Myocyte (in vitro differentiated cells): ENCODE data around the gene SIMC1. TPM values are rescaled to one million over a fixed set of nuclear protein-coding genes. Genes with fewer than 3 reads are reported as not detected.
A peak's percentile ranks its signal among the peaks of the same experiment; 100 is the strongest.
"Not testable (repeated sequence)": the region's sequence is repeated elsewhere in the genome, so short reads cannot be mapped to it uniquely, and the experiment has no call there.

ENCODE experiments used
- DNase-seq: peaks from one replicate; pipeline ENCODE4 v3.0.0-alpha.2; 2012; ENCODE audit warnings: low read depth
- total RNA-seq: library from RNA; depleted of rRNA; stranded (reverse); fragments of >200 nt; gene quantifications from 2 replicates; pipeline ENCODE4 v1.2.3, GENCODE V29; 2014

Gene SIMC1
- total RNA-seq, 1 donor from 2014 or later: 7.8 TPM

DNA sequence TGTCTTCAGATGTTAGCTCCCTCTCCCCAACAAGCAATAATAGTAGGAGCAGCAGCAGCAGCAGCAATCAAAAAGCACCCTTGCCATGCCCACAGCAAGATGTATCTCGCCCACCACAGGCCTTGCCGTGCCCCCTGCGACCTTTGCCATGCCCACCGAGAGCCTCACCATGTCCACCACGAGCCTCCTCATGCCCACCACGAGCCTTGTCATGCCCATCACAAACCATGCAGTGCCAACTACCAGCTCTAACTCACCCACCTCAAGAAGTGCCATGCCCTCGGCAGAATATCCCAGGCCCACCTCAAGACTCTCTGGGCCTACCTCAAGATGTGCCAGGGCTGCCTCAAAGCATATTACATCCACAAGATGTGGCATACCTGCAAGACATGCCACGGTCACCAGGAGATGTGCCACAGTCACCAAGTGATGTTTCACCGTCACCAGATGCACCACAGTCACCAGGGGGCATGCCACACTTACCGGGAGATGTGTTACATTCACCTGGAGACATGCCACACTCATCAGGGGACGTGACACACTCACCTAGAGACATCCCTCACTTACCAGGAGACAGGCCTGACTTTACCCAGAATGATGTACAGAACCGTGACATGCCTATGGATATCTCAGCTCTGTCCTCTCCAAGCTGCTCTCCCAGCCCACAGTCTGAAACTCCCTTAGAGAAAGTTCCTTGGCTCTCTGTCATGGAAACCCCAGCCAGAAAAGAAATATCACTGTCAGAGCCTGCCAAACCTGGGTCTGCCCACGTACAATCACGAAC is 52.0 kb downstream of the SIMC1 start:
- not testable (repeated sequence) for DNase-seq

DNA sequence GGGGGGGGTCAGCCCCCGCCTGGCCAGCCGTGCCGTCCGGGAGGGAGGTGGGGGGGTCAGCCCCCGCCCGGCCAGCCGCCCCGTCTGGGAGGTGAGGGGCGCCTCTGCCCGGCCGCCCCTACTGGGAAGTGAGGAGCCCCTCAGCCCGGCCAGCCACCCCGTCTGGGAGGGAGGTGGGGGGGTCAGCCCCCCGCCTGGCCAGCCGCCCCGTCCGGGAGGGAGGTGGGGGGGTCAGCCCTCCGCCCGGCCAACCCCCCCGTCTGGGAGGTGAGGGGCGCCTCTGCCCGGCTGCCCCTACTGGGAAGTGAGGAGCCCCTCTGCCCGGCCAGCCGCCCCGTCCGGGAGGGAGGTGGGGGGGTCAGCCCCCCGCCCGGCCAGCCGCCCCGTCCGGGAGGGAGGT is 67.1 kb downstream of the SIMC1 start:
- not testable (repeated sequence) for DNase-seq

GRCh38 chr5:176317534-176318374 is 79.5 kb downstream of the SIMC1 start:
- no peak for DNase-seq

DNA sequence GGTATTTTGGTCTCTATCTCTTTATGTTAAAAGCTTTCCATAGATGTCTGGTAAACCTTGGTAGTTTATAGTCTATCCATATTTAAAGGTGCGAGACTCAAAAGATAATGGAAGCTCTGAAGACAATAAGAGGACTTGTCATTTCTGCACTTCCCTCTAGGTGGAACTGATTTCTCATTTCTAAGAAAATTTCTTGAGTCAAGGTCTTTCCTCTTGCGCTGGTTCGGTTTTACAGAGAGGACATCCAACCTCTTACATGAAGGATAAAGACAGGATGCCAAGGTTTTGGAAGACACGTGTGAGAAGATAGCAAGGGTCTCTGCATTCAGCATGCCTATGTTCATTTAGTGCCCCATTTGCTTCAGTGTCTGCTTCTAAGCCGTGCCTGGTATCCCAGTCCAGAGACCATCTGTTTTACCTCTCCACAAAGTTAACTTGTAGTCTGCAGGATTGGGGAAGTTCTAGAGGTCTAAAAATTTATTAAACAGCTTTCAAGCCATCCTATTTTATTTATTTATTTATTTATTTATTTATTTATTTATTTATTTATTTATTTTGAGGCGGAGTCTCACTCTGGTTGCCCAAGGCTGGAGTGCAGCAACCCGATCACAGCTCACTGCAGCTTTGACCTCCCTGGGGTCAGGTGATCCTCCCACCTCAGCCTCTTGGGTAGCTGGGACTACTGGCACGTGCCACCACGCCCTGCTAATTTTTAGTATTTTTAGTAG is 81.8 kb downstream of the SIMC1 start:
- peak; percentile 25 for DNase-seq

GRCh38 chr5:176320577-176320976 is 82.4 kb downstream of the SIMC1 start:
- no peak for DNase-seq

GRCh38 chr5:176334031-176334770 is 96.0 kb downstream of the SIMC1 start:
- no peak for DNase-seq

DNA sequence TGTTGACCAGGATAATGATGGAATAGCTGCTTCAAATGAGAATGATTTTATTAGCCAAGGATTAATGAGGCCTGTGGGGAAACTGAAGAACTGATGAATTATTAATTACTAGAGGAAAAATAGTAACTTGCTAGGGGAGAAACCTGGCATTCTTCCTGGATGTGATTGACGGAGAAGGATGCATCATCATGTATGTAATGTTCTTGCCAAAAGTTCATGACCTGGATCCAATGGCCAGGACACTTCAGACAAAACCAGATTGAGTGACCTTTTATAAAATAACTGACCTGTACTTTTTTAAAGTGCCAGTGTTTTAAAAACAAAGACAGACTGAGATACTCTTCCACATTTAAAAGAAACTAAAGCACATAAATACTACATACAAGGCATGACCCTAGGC is 99.7 kb downstream of the SIMC1 start:
- no peak for DNase-seq

- DNase-seq: no peak
Measured at GRCh38 chr5:176339304-176339703, 101.1 kb downstream of the SIMC1 start.

GRCh38 chr5:176341325-176342157 is 103.3 kb downstream of the SIMC1 start:
- no peak for DNase-seq

DNA sequence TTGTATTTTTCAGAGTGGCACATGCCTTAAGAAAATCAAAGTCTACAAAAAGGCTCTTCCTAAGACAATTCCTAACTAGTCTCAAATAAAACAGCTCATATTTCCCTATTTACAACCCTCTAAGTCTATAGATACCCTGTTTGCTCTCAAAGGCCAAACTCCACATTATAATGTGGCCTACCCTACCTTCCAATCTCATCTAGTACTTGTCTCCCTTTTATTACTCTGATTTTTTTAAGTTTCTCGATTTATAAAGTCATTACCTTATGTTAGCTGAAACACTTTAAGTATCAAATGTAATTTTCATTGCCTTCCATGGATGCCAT is 103.9 kb downstream of the SIMC1 start:
- no peak for DNase-seq

GRCh38 chr5:176342766-176343458 is 104.7 kb downstream of the SIMC1 start:
- no peak for DNase-seq

DNA sequence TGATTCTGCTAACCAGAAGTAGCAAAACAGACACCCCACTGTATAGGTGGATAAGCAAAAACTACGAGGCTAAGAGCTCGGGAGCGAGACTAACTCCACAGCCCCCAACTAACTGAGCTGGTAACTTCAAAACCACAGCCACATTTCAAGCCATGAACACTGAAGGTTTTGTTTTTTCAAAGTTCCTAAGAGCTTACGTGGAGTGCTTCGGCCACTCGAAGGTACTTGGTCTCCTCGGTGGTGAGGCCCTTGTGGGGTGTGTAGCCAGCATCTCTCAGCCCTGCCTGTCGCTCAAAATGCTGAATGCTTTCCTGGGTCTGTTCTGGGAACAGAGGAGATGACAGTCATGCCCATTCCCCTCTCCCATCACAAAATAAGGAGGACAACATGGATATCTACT is 112.2 kb downstream of the SIMC1 start:
- DNase-seq: no peak

- DNase-seq: no peak
Measured at GRCh38 chr5:176352116-176352878, 114.1 kb downstream of the SIMC1 start.

DNA sequence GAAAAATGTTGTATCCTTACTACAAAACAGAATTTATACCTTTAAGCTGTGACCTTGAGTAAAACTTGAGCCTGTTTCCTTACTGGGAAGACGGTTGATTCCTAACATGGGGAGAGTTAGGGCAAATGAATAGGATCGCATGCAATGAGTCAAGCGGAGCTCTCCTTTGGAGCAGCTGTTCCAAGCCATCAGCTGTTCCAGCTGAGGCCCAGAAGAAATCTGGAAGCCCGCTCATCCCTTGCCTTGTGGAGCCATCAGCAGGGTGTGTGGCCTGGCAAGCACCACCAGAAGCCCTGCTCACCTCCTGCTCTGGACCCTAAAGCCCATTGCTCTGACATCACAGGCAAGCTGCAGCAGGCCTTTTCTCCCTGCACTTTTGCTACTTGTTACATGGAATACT is 115.3 kb downstream of the SIMC1 start:
- DNase-seq: peak; percentile 98

GRCh38 chr5:176355400-176356178 is 117.4 kb downstream of the SIMC1 start:
- no peak for DNase-seq

GRCh38 chr5:176356179-176356566 is 117.9 kb downstream of the SIMC1 start:
- no peak for DNase-seq

DNA sequence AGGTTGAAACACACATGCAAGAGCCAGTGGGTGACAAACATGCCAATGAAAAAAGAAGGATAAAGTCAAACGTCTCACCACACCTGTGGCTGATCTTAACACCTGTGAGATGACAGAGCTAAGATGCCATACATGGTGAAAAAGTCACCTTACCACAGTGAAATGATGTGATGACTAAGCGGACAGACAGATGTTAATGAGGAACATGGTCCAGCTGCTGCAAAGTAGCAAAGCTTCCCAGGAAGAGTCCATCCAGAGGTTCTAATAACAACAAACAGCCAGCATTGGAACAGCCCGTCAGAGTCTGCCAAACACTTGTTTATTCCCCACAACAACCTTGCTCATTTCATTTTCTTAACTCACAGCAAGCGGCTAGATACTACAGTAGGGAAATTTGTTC is 121.4 kb downstream of the SIMC1 start:
- DNase-seq: peak; percentile 20

GRCh38 chr5:176360894-176361436 is 122.7 kb downstream of the SIMC1 start:
- DNase-seq: no peak
